Limb (tissue), 2 donors: ENCODE measurements around the gene SH3RF1.

ENCODE experiments used
- DNase-seq, 2 donors: peaks; one replicate each; pipeline ENCODE4 v3.0.0-alpha.2; 2016; ENCODE audit errors: extremely low spot score in 2 of 2

Gene SH3RF1

DNA sequence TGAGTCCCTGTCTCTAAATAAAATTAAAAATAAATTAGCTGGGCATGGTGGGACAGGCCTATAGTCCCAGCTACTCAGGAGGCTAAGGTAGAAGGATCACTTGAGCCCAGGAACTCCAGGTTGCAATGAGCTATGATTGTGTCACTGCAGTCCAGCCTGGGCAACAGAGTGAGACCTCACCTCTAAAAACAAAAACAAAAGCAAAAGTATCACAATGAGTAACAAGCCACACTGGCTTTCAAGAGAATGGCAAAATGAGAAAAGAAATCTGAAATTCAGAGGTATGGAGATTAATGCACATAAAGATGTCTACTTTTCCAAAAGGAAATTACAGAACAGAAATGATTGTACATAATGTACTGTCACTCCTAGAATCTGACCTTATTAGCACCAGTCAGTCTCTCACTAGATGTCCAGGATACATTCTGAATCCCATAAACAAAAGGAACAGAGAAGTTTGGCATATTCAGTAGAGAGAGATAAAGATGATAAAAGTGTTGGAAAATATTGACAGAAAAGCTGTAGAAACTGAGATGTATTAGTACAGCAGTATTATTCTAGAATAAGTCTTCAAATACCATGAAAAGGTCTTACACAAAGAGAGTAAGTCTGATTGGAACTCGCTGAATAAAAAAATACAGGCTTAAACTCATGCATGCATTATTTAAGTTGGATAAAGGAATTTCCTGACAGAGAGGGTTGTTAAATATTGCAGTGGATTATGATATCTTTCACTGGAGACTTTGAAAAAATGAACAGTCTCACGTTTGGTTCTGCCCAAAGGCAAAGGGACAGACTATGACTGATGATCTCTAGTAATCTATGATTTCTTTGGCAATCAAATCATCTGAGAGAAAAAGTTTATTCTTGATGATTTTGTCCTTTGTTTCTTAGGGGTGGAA lies 102.5 kb downstream of the SH3RF1 start:
- DNase-seq, result no peak

DNA sequence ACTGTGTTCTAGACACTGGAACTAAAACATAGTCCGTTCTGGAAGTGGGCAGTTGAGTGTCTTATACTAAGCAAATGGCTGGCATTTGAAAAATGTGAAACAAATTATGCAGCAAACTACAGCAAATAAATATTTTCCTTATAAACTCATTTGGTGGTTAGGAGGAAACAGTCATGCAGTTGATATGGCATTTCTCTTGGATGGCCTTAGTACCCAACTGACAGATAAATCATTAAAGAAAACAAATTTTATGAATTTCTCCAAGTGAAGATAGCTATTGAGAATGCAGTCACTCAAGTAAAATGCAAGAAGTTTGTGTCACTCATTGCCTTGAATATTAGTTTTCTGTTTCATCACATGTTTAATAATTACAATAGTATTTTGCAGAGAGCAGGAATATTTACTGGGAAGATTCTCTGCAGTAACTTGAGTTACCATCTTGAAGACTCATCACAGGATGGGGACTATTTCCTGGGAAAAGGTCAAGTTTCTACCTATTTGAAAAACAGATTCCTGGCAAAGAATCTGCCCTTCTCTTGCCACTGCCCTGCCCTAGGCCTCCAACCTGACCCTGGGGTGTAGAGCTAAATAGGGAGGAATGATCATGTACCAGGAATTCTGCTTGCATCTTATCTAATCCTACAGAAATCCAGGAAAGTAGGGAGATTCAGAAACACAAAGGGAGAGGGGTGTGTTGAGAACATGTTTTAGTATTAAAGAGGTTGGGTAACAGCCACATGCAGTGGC lies 105.9 kb downstream of the SH3RF1 start:
- no peak for DNase-seq

DNA sequence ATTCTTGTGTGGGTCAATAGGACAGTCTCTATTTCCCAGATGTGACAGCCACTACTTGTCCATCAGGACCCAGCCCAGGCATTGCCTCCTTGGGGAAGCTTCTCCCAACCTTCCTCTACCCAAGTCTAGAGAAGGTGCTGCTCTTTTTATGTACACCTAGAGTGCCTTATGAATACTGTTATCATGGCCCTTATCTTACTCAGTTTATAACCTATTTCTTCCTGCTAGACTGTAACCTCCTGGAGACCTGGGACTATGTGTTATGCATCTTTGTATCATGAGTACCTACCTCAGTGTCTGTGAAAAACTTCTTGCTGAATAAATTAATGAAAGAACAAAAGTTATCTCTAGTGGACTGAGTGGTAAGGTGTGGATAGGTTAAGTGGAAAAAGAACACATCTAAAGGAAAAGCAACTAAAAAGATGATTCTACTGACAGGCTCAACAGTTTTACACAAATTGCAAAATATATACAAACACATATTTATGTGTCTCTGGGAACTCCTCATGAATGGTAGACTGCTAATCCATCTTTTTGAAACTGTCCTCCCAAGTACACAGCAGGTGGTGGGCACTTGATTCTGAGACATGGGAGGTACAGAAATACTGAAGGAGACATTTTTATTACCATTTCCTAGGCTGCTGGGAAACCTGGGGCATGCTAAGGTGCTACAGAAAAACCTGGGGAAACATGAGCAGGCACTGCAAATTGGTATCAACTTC lies 106.6 kb downstream of the SH3RF1 start:
- DNase-seq, result no peak

DNA sequence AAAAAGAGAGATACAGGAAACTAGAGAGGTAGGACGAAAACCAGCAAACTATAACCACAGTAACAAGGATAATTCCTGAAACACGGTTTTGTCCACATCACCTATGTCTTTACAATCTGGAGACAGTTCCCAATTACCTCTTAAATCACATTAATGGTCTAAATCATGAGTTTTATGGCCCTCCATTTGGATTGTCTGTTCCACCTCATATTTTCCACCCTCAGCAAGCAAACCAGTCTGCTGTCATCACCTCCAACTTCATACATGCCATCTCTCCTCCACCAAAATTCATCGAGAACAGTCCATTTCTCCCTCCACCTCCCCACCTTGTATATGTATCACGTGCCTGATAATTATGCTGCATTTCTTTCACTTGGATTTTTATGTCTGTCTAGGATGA lies 107.3 kb downstream of the SH3RF1 start:
- no peak for DNase-seq

DNA sequence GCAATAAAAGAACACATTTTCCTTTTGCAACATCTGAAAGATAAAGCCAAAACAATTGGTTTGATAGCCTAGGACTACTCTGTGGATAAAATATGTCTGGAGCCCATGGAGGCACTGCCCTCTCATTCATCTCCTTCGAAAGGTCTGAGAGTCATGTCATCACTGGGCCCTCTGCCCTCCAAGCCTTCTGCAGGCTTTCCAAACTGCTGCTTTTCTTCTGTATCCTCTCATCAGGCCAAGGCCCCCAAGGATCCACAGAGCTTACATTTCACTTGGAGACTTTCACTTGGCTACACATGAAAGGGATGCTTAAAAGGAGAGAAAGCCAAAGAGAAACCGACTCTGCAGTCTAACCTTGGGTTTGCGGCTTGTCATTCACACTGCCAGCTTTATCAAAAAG lies 109.9 kb downstream of the SH3RF1 start:
- DNase-seq, result no peak

DNA sequence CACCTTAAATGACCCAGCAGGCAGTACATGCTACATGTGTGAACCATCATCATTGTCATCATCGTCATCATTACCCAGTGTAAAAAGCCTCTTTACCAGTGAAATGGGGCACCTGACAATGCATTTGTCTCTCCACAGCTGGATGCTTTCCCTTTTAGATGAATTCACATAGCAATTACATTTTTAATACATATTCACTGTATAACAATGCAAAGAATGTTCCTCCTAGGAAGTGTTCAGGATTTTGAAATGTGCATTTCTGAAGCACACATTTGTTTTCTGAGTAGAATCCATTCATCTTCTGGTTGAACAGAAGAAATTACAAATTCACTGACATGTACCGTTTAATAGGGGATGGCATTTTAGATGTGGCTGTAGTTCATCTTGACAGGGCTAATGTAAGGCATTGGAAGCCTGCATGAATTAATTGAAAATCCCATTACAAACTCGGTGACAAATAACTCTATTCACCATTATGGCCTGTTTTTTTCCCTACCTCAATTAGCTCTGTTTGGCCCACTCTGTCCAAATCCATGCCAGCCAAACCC lies 111.1 kb downstream of the SH3RF1 start:
- DNase-seq, result no peak

DNA sequence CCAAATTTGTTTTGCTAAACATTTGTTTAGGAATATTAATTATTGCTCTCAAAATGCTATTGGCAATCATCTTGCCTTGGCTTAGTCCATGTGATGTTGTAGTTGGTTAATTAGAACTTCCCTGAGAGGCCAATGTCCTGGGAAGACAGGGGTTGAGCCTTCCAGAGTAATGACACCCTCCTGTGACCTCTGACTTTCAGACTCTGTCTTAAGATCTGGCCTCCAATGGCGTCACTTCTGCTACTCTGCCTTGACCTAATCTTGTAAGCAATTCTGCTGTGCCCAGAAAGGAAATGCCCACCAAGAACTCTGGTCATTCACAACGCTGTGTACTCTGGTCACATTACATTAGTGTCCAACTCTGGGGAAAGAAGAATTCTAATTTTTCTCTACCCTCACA lies 111.9 kb downstream of the SH3RF1 start:
- no peak for DNase-seq

DNA sequence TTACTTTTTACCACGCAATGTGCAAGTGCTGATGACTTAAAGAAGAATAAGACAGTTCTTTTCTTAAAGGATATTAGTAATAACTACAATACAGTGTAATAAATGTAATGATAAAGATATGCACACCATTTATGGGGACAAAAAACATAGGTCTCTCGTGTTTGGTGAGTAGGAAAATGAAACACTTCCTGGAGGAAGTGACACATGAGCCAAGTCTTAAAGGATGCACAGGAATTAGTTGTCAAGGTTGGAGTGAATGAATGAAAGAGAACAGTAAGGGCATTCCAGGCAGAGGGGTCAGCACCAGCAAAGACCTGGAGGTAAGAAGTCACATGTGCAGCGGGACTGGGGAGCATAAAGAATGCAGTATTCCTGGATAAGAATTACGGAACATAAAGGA lies 112.7 kb downstream of the SH3RF1 start:
- DNase-seq, result no peak

DNA sequence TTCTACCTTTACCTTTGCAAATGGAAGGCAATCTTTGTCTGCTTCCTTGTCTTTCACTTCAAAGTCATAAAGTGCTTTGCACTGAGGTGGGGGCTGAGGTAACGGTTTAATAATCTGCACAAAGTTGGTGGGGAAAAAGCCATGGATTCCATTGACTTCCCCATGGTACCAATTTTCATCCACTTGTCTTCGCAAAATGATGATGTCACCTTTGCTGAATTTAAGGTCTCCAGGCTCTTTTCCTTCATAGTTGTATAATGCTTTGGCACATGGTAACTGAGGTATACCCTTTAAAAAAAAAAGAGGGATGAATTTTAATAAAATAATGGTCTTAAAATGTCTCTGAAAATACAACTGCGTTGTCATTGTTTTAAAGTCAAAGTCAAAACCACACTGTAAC lies 114.4 kb downstream of the SH3RF1 start:
- no peak for DNase-seq

DNA sequence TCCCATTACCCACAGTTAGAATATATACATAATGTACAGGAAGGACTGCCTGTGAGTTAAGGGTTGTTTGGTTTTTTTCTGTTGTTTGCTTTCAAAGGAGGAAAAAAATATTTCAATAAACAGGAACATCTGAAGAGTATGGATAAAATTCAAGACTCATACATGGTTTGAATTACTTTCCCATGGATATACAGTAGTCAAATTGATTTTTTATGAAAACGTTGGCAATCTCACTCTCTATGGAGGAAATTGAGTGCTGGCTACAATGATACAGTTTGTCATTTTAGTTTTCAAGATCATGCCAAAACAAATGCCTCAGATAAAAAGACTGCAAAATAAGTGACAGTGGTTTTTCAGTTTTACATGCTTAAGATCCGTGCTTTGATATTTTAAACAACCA lies 116.6 kb downstream of the SH3RF1 start:
- DNase-seq, result no peak

DNA sequence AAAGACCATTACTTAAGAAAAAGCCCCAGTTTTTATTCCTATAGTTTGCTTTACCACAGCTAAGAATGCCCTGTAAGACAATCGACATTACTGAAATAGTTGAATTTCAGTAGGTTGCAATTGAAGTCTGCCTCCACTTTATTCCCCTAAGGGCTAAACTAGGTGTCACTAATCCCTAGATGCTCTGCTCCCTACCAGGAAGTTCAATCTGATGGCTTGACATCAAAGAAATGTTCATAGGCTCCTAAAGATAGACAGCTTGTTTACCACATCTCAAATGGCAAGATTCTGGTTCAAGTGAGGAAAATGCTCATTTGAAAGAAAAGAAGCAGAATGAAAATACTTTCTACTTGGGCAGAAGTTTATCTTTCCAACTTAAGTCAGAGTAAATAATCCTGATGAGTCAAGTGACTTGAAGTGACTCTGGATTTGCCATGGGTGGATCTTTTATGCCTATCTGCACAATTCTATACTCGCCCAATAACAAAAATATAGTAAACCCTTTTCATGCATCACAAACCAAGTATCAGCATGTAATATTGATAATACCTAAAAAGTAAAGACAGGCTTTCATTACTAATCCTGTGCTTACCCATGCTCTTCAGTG lies 117.2 kb downstream of the SH3RF1 start:
- no peak for DNase-seq

DNA sequence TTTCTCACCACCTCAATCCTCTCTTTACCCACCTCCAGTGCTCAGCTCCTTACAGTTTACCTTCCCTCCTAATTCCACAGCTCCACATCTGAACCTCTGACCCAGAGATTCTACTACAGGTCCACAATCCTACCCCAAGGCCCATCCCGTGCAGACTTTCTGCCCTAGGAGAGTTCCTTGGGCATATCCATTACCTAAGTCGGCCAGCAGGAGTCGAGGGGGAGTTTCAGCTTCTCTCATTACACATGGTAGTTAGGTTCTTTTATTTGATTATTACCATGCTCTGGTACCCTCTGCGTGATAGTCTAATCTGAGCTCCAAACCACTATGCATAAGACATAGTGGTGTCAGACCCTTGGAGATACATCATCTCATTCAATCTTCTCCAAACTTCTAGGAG lies 117.9 kb downstream of the SH3RF1 start:
- no peak for DNase-seq

DNA sequence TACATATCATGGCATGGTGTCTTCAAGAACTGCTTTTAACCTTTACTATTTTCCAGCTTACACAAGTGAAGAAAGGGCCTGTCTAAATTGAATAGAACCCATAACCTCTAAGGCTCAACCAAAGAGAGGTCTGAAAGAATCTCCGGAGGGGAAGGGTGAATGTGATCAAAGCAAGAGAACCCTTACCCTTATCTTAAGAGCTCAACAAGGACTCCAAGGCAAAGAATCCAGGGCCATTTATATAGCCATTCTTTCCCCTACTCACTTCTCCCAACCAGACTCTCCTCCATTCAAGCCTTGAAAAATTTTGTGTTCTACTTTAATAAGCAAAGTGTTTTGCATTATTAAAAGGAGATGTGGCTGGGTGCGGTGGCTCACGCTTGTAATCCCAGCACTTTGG lies 118.7 kb downstream of the SH3RF1 start:
- DNase-seq, result no peak

DNA sequence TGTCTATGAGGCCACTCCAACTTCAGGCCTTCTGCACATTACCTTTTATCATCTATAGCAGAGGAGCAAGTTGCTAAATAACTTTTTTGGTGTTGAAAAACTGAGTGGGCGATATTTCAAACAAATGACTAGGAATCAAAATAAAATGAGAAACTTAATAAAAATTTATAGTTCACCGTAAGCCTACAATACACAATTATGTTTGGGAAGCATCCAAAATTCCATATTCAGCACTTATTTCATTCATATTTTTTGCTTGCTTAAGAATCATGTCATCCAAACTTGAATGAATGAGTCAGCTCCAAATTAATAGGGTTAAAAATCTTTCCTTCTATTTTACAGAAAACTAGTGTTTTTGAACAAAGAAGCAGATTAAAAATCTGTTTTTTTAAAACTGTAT lies 119.1 kb downstream of the SH3RF1 start:
- DNase-seq, result no peak

DNA sequence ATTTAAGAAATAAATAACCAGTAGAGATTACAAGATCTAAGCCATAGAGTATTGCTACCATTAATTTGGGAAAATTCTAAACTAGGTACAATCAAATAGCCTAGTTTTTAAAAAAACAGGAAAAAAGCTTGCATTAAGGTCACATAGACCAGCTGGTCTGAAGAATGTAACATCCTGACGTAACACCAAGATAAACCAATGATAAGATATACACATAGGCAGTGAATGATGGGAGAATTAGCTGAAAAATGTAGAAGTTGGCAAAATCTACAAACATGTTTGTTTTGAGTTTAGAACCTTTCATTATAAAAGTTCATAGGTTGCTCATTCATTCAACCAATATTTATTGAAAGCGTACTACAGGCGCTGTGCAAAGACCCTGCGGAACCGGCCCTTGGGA lies 120.0 kb downstream of the SH3RF1 start:
- DNase-seq, result no peak

DNA sequence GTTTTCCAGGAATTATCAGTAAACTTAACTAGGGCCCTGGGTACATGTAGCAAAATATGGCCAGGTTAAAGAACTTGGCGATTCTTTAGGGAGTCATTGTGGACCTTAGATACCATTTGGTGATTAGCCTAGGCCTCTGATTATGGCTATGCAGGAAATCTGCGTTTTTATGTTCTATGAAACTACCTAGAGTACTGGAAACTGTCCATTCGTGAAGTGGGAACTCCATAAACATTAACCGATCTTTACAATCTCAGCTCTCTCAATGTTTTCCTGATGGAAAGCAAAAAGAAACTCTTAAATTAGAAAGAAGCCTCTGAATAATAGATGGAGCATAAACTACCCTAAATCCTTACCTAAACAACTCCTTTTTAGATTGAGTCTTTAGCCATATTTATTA lies 121.9 kb downstream of the SH3RF1 start:
- no peak for DNase-seq

DNA sequence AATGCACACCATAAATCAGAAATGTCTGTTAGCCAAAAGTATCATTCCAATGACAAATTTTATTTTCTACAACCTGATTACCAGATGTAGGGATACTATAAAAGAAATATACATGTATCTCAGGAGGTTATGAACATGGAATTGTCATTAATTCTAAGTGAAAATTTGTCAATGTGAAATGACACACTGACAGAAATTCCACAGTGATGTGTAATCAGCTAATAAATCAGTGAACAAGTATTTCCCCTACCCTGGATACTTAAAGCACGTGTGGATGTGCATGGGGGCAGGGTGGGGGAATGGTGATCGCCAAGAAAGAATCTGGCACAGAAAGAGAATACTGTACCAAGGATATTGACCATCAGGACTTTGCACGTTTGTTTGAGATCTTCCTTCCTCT lies 123.6 kb downstream of the SH3RF1 start:
- no peak for DNase-seq

DNA sequence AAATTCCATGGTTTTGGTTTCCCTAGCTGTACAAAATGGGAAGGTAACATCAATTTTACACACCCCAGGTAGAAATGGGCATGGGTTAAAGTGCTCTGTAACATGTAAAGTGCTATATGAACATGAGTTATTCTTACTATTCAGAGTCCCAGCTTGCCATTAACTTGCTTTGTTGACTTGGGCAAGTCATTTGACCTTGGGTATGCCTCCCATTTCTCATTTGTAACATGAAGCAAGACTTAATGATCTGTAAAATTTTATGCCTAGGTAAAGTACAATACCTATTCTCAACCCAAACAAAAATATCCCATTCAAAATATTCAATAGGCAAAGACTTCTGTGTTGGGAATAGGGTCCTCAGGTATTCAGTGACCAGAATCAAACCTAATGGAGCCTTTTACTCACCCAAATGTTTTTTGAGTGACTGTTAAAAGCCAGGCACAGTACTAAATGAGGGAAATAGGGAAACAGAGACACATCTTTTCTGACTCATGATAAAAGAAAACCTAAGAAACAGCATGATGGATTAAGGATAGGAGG lies 126.6 kb downstream of the SH3RF1 start:
- no peak for DNase-seq

DNA sequence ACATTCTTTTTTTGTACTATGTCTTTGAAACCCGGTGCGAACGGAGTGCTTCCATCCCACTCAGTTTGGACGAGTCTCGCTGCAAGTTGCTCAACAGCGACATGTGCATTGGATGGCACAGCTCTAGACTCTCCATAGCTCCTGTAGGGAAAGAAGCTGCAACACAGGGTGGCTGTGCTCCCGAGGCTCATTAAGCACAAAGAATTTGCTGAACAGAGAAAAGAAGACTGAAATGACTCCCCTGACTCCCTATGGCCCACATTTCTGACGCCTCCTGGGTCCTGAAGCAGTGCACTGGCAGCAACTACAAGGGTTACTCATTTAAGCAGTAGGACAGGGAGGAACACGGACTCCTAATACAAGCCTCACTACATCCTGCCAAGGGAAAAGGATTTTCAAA lies 127.4 kb downstream of the SH3RF1 start:
- DNase-seq, result no peak

DNA sequence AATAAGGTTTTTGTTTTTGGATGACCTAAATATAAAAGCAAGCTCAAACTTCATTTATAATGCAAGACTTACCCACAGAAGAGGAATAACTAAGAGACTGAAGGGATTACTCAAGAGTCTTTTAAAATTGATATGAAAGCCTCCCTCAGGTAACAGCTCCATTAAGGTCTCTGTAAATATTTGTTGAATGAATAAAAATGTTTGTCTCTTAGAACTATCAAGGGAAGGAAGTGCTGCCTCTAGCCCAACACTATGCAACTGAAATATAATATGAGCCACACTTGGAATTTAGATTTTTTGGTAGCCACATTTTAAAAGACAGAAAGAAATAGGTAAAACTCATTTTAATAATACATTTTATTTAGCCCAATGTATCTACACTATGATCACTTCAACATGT lies 127.8 kb downstream of the SH3RF1 start:
- no peak for DNase-seq

DNA sequence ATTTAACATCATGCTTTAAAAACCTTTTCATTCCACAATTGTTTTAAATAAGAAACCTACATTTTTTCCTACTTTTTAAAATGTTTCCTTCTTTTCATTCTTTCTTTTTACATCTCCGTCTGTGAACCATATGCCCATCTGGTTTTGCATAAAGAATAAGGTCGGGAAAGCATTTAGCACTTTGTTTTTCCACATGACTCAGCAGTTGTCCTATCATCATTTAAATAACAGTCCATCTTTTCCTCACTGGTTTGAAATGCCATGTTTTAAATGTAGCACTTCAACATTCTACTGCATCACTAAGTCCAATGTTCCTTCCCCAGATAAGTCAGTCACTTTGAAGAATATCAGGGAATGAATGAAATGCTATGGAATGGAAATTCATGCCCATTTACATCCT lies 128.4 kb downstream of the SH3RF1 start:
- no peak for DNase-seq
